NCI-H2081 treated with DMSO at 0.1 percent for 48 hours (cell line): ENCODE data around the gene CES4A.
"Not testable (repeated sequence)": the region's sequence is repeated elsewhere in the genome, so short reads cannot be mapped to it uniquely, and the experiment has no call there.

Experiments used
- DNase-seq: peaks from one replicate; lab custom pipeline; 2025; lab: John Stamatoyannopoulos, UW

Gene CES4A

GRCh38 chr16:66991545-66992077 is 3.2 kb downstream of the CES4A start:
- DNase-seq: no peak

- not testable (repeated sequence) for DNase-seq
Observed at GRCh38 chr16:66993558-66993957, 5.2 kb downstream of the CES4A start.

GRCh38 chr16:66996324-66996982 is 8.1 kb downstream of the CES4A start:
- DNase-seq: no peak

GRCh38 chr16:66996983-66997358 is 8.6 kb downstream of the CES4A start:
- DNase-seq: no peak

- DNase-seq: no peak
Observed at GRCh38 chr16:67000384-67001351, 12.3 kb downstream of the CES4A start.

GRCh38 chr16:67001726-67002125 is 13.3 kb downstream of the CES4A start:
- DNase-seq: no peak

- no peak for DNase-seq
Observed at GRCh38 chr16:67006930-67007658, 18.7 kb downstream of the CES4A start.

GRCh38 chr16:67009158-67009557 is 20.8 kb downstream of the CES4A start:
- no peak for DNase-seq

- no peak for DNase-seq
Observed at GRCh38 chr16:67011274-67011673, 22.9 kb downstream of the CES4A start.

GRCh38 chr16:67013233-67013822 is 24.9 kb downstream of the CES4A start:
- DNase-seq: no peak

- DNase-seq: no peak
Observed at GRCh38 chr16:67013823-67014633, 25.6 kb downstream of the CES4A start.

GRCh38 chr16:67014634-67015312 is 26.4 kb downstream of the CES4A start:
- DNase-seq: no peak

GRCh38 chr16:67015313-67015731 is 26.9 kb downstream of the CES4A start:
- DNase-seq: no peak

GRCh38 chr16:67016143-67016542 is 27.8 kb downstream of the CES4A start:
- no peak for DNase-seq

- DNase-seq: no peak
Observed at GRCh38 chr16:67016681-67017420, 28.5 kb downstream of the CES4A start.

- no peak for DNase-seq
Observed at GRCh38 chr16:67017421-67017750, 29.0 kb downstream of the CES4A start.

GRCh38 chr16:67017810-67018488 is 29.6 kb downstream of the CES4A start:
- DNase-seq: peak; percentile 49

GRCh38 chr16:67019171-67019570 is 30.8 kb downstream of the CES4A start:
- DNase-seq: no peak

GRCh38 chr16:67021321-67021720 is 32.9 kb downstream of the CES4A start:
- no peak for DNase-seq
